Activated CD8-positive, alpha-beta memory T cell treated with anti-CD3 and anti-CD28 coated beads for 4 hours (primary cell): ENCODE measurements around the gene RXRA.

Experiments
- DNase-seq, 2 donors: peaks; one replicate each; pipeline ENCODE4 v3.0.0-alpha.2; 2020; ENCODE audit warnings: low read depth in 2 of 2

The RXRA gene

GRCh38 chr9:134323741-134324358, 2.4 kb upstream of the RXRA start:
- DNase-seq: no peak

GRCh38 chr9:134324359-134325095, 1.7 kb upstream of the RXRA start:
- no peak for DNase-seq

- DNase-seq: no peak
These were observed 1.0 kb upstream of the RXRA start for GRCh38 chr9:134325096-134325812.

GRCh38 chr9:134326724-134327601, 708 bp downstream of the RXRA start:
- DNase-seq: no peak

GRCh38 chr9:134327671-134328231, 1.5 kb downstream of the RXRA start:
- no peak for DNase-seq

GRCh38 chr9:134328341-134328840, 2.1 kb downstream of the RXRA start:
- DNase-seq: no peak

GRCh38 chr9:134328841-134329575, 2.8 kb downstream of the RXRA start:
- no peak for DNase-seq

GRCh38 chr9:134329576-134329855, 3.3 kb downstream of the RXRA start:
- no peak for DNase-seq

GRCh38 chr9:134329886-134330285, 3.6 kb downstream of the RXRA start:
- no peak for DNase-seq

- no peak for DNase-seq
These were observed 4.3 kb downstream of the RXRA start for GRCh38 chr9:134330590-134330989.

- DNase-seq: no peak
These were observed 5.2 kb downstream of the RXRA start for GRCh38 chr9:134331186-134332025.

GRCh38 chr9:134332266-134332665, 6.0 kb downstream of the RXRA start:
- no peak for DNase-seq

- DNase-seq: no peak
These were observed 6.6 kb downstream of the RXRA start for GRCh38 chr9:134332841-134333233.

GRCh38 chr9:134333234-134333873, 7.1 kb downstream of the RXRA start:
- no peak for DNase-seq

GRCh38 chr9:134333874-134334581, 7.8 kb downstream of the RXRA start:
- DNase-seq: no peak

GRCh38 chr9:134335061-134335460, 8.8 kb downstream of the RXRA start:
- no peak for DNase-seq

GRCh38 chr9:134335486-134336220, 9.4 kb downstream of the RXRA start:
- no peak for DNase-seq

GRCh38 chr9:134336228-134336627, 10.0 kb downstream of the RXRA start:
- DNase-seq: no peak
